BLaER1 treated with 17β-estradiol and CSF1 and Interleukin-3, amounts not matched to agents 10 nM and 100 nM (cell line): ENCODE data around the gene RER1.
A peak's percentile ranks its signal among the peaks of the same experiment; 100 is the strongest.

Source experiments
- H3K27ac ChIP-seq, 11 experiments: shearing (Covaris generic); formaldehyde crosslinking; 2 replicates each; pipeline ENCODE4 v1.8.1; 2022
- H3K27me3 ChIP-seq, 11 experiments: shearing (Covaris generic); formaldehyde crosslinking; 2 replicates each; pipeline ENCODE4 v1.8.1; 2022
- H3K36me3 ChIP-seq, 11 experiments: shearing (Covaris generic); formaldehyde crosslinking; 2 replicates each; pipeline ENCODE4 v1.8.1; 2022
- H3K4me1 ChIP-seq, 10 experiments: shearing (Covaris generic); formaldehyde crosslinking; 2 replicates each; pipeline ENCODE4 v1.8.1; 2022
- H3K4me2 ChIP-seq, 11 experiments: shearing (Covaris generic); formaldehyde crosslinking; 2 replicates each; pipeline ENCODE4 v1.8.1; 2022
- H3K4me3 ChIP-seq, 10 experiments: shearing (Covaris generic); formaldehyde crosslinking; 2 replicates each; pipeline ENCODE4 v1.8.1; 2022
- H3K9ac ChIP-seq, 11 experiments: shearing (Covaris generic); formaldehyde crosslinking; 2 replicates each; pipeline ENCODE4 v1.8.1; 2022
- H3K9me3 ChIP-seq, 11 experiments: shearing (Covaris generic); formaldehyde crosslinking; replicated peaks in 1 of 11; 2 replicates each; pipeline ENCODE4 v1.8.1; 2022
- H4K20me1 ChIP-seq, 11 experiments: shearing (Covaris generic); formaldehyde crosslinking; 2 replicates each; pipeline ENCODE4 v1.8.1; 2022
- Cebpa-rat ChIP-seq, 11 experiments: shearing (Covaris generic); IDR thresholded peaks; 2 replicates each; pipeline ENCODE4 v1.8.1; 2022

Gene RER1

GRCh38 chr1:2444138-2444591 lies 52.5 kb downstream of the RER1 start:
- Histone ChIP-seq H3K4me1 (peaks cover 47 to 100% (median 97%) of the 10 kb centered on the region in 10 experiments), H3K9ac (peak overlapping the region in 1 of 11 experiments; percentile 20; a peak in 1 of 22 replicates), H3K4me2 (peak overlapping the region; percentile 79 to 99 (median 92)), H3K27ac (no peak overlapping the region), H3K27me3 (peaks cover 37 to 63% (median 49%) of the 10 kb centered on the region in 11 experiments), H4K20me1 (peaks cover 0 to 66% (median 17%) of the 10 kb centered on the region in 11 experiments; a peak in 12 of 22 replicates), H3K36me3 (no peaks in the 10 kb centered on the region), H3K9me3 (peaks cover 7 to 13% (median 10%) of the 10 kb centered on the region in 11 experiments), H3K4me3 (peak overlapping the region in 9 of 10 experiments; percentile 30 to 59 (median 52); a peak in 13 of 20 replicates)
- no peak for TF ChIP-seq Cebpa-rat (IDR thresholded peaks at IDR 0.05)

GRCh38 chr1:2445162-2445822 lies 53.7 kb downstream of the RER1 start:
- Histone ChIP-seq H4K20me1 (peaks cover 0 to 71% (median 17%) of the 10 kb centered on the region in 11 experiments; a peak in 12 of 22 replicates), H3K4me2 (peak overlapping the region in 10 of 11 experiments; percentile 71 to 99 (median 94); a peak in 18 of 22 replicates), H3K9me3 (peaks cover 4 to 7% (median 6%) of the 10 kb centered on the region in 11 experiments), H3K4me1 (peaks cover 53 to 100% (median 98%) of the 10 kb centered on the region in 10 experiments), H3K27ac (peak overlapping the region in 2 of 11 experiments; percentile 74 to 79; a peak in 3 of 22 replicates), H3K36me3 (no peaks in the 10 kb centered on the region), H3K27me3 (peaks cover 37 to 73% (median 49%) of the 10 kb centered on the region in 11 experiments), H3K9ac (no peak overlapping the region), H3K4me3 (no peak overlapping the region)
- no peak for TF ChIP-seq Cebpa-rat (IDR thresholded peaks at IDR 0.05)

GRCh38 chr1:2445823-2446215 lies 54.2 kb downstream of the RER1 start:
- peak overlapping the region in 7 of 11 experiments; percentile 10 to 79 (median 74); a peak in 13 of 22 replicates for H3K27ac ChIP-seq
- peaks cover 54 to 98% (median 96%) of the 10 kb centered on the region in 10 experiments for H3K4me1 ChIP-seq
- H4K20me1 ChIP-seq, result peaks cover 0 to 71% (median 17%) of the 10 kb centered on the region in 11 experiments; a peak in 12 of 22 replicates
- peaks cover 37 to 73% (median 49%) of the 10 kb centered on the region in 11 experiments for H3K27me3 ChIP-seq
- H3K4me3 ChIP-seq, result peak overlapping the region in 2 of 10 experiments; percentile 41 to 53; a peak in 2 of 20 replicates
- peak overlapping the region in 8 of 11 experiments; percentile 22 to 76 (median 63); a peak in 11 of 22 replicates for H3K9ac ChIP-seq
- no peak for TF ChIP-seq Cebpa-rat (IDR thresholded peaks at IDR 0.05)
- H3K4me2 ChIP-seq, result peak overlapping the region; percentile 71 to 99 (median 92)
- peaks cover 0 to 2% (median under 1%) of the 10 kb centered on the region in 11 experiments; a peak in 12 of 22 replicates for H3K9me3 ChIP-seq
- H3K36me3 ChIP-seq, result no peaks in the 10 kb centered on the region

- TF ChIP-seq Cebpa-rat (IDR thresholded peaks at IDR 0.05), result peak in 5 of 11 experiments; percentile 39 to 77 (median 41); a peak in 6 of 22 replicates
- peak overlapping the region in 8 of 11 experiments; percentile 22 to 76 (median 63); a peak in 14 of 22 replicates for H3K9ac ChIP-seq
- H3K27me3 ChIP-seq, result peaks cover 37 to 72% (median 48%) of the 10 kb centered on the region in 11 experiments
These were observed 54.8 kb downstream of the RER1 start for GRCh38 chr1:2446394-2446793.

GRCh38 chr1:2446861-2447260 lies 55.2 kb downstream of the RER1 start:
- Histone ChIP-seq H3K4me3 (peak overlapping the region in 7 of 10 experiments; percentile 30 to 53 (median 42); a peak in 12 of 20 replicates), H3K27ac (peak overlapping the region in 7 of 11 experiments; percentile 48 to 79 (median 74); a peak in 14 of 22 replicates), H3K4me1 (peaks cover 63 to 98% (median 97%) of the 10 kb centered on the region in 10 experiments), H3K27me3 (peaks cover 35 to 68% (median 44%) of the 10 kb centered on the region in 11 experiments), H3K9ac (peak overlapping the region in 8 of 11 experiments; percentile 22 to 76 (median 63); a peak in 14 of 22 replicates), H4K20me1 (peaks cover 0 to 68% (median 17%) of the 10 kb centered on the region in 11 experiments; a peak in 12 of 22 replicates), H3K36me3 (no peaks in the 10 kb centered on the region), H3K9me3 (no peaks in the 10 kb centered on the region), H3K4me2 (peak overlapping the region; percentile 71 to 99 (median 92))
- no peak for TF ChIP-seq Cebpa-rat (IDR thresholded peaks at IDR 0.05)

More at GRCh38 chr1:2446394-2446793, 54.8 kb downstream of the RER1 start:
- Histone ChIP-seq H3K4me2 (peak overlapping the region; percentile 71 to 99 (median 92)), H3K4me1 (peaks cover 60 to 98% (median 97%) of the 10 kb centered on the region in 10 experiments), H3K36me3 (no peaks in the 10 kb centered on the region), H3K9me3 (no peaks in the 10 kb centered on the region), H3K4me3 (peak overlapping the region in 7 of 10 experiments; percentile 30 to 53 (median 42); a peak in 10 of 20 replicates), H3K27ac (peak overlapping the region in 7 of 11 experiments; percentile 48 to 79 (median 74); a peak in 15 of 22 replicates), H4K20me1 (peaks cover 0 to 71% (median 17%) of the 10 kb centered on the region in 11 experiments; a peak in 12 of 22 replicates)

- TF ChIP-seq Cebpa-rat (IDR thresholded peaks at IDR 0.05), result no peak
- H3K9me3 ChIP-seq, result no peaks in the 10 kb centered on the region
- H3K4me2 ChIP-seq, result peak overlapping the region; percentile 71 to 99 (median 92)
- H3K9ac ChIP-seq, result peak overlapping the region in 7 of 11 experiments; percentile 49 to 76 (median 70); a peak in 14 of 22 replicates
- peak overlapping the region in 7 of 10 experiments; percentile 30 to 53 (median 42); a peak in 9 of 20 replicates for H3K4me3 ChIP-seq
- peaks cover 28 to 68% (median 37%) of the 10 kb centered on the region in 11 experiments for H3K27me3 ChIP-seq
- peak overlapping the region in 6 of 11 experiments; percentile 52 to 79 (median 75); a peak in 12 of 22 replicates for H3K27ac ChIP-seq
- H3K4me1 ChIP-seq, result peaks cover 69 to 98% (median 97%) of the 10 kb centered on the region in 10 experiments
- H3K36me3 ChIP-seq, result no peaks in the 10 kb centered on the region
- peaks cover 0 to 68% (median 17%) of the 10 kb centered on the region in 11 experiments; a peak in 12 of 22 replicates for H4K20me1 ChIP-seq
These were observed 55.8 kb downstream of the RER1 start for GRCh38 chr1:2447276-2448097.

GRCh38 chr1:2448098-2448445 lies 56.4 kb downstream of the RER1 start:
- H3K27me3 ChIP-seq, result peaks cover 23 to 68% (median 32%) of the 10 kb centered on the region in 11 experiments
- H3K36me3 ChIP-seq, result no peaks in the 10 kb centered on the region
- H3K4me1 ChIP-seq, result peaks cover 72 to 98% (median 97%) of the 10 kb centered on the region in 10 experiments
- H4K20me1 ChIP-seq, result peaks cover 0 to 65% (median 11%) of the 10 kb centered on the region in 11 experiments; a peak in 11 of 22 replicates
- peak overlapping the region in 5 of 11 experiments; percentile 56 to 76 (median 72); a peak in 7 of 22 replicates for H3K9ac ChIP-seq
- H3K4me2 ChIP-seq, result peak overlapping the region; percentile 71 to 99 (median 92)
- TF ChIP-seq Cebpa-rat (IDR thresholded peaks at IDR 0.05), result no peak
- H3K9me3 ChIP-seq, result no peaks in the 10 kb centered on the region
- H3K27ac ChIP-seq, result peak overlapping the region in 5 of 11 experiments; percentile 58 to 79 (median 76); a peak in 8 of 22 replicates
- no peak overlapping the region; a peak in 2 of 20 replicates for H3K4me3 ChIP-seq
